ENCODE data around the gene INTS11.
"Not testable (repeated sequence)": the region's sequence is repeated elsewhere in the genome, so short reads cannot be mapped to it uniquely, and the experiment has no call there.

INTS11 gene

GRCh38 chr1:1327291-1327690, 2.8 kb upstream of the INTS11 start:
- no peak for FAIRE-seq

GRCh38 chr1:1326075-1326605, 1.7 kb upstream of the INTS11 start:
- no peak for FAIRE-seq

GRCh38 chr1:1325288-1326074, 1.0 kb upstream of the INTS11 start:
- no peak for FAIRE-seq

- no peak for FAIRE-seq
Observed at GRCh38 chr1:1324084-1324523, 356 bp downstream of the INTS11 start.

- no peak for FAIRE-seq
Observed at GRCh38 chr1:1322952-1323351, 1.5 kb downstream of the INTS11 start.

GRCh38 chr1:1322418-1322817, 2.0 kb downstream of the INTS11 start:
- FAIRE-seq: no peak

GRCh38 chr1:1321477-1321876, 3.0 kb downstream of the INTS11 start:
- no peak for FAIRE-seq

- no peak for FAIRE-seq
Observed at GRCh38 chr1:1320666-1321448, 3.6 kb downstream of the INTS11 start.

- FAIRE-seq: no peak
Observed at GRCh38 chr1:1319646-1319941, 4.9 kb downstream of the INTS11 start.

- FAIRE-seq: no peak
Observed at GRCh38 chr1:1318777-1319645, 5.4 kb downstream of the INTS11 start.

GRCh38 chr1:1318131-1318652, 6.3 kb downstream of the INTS11 start:
- FAIRE-seq: no peak

GRCh38 chr1:1317420-1317819, 7.0 kb downstream of the INTS11 start:
- no peak for FAIRE-seq

- FAIRE-seq: not testable (repeated sequence)
Observed at GRCh38 chr1:1316199-1316598, 8.3 kb downstream of the INTS11 start.

GRCh38 chr1:1315435-1315954, 9.0 kb downstream of the INTS11 start:
- no peak for FAIRE-seq

GRCh38 chr1:1314678-1315335, 9.7 kb downstream of the INTS11 start:
- no peak for FAIRE-seq

- no peak for FAIRE-seq
Observed at GRCh38 chr1:1314237-1314586, 10.2 kb downstream of the INTS11 start.

GRCh38 chr1:1313500-1314236, 10.8 kb downstream of the INTS11 start:
- FAIRE-seq: no peak

GRCh38 chr1:1312450-1313314, 11.8 kb downstream of the INTS11 start:
- FAIRE-seq: no peak

- FAIRE-seq: no peak
Observed at GRCh38 chr1:1311107-1312104, 13.1 kb downstream of the INTS11 start.

Measured in A204.1 (cell line).